ENCODE measurements around the gene KCNMB2.
"Not testable (repeated sequence)": the region's sequence is repeated elsewhere in the genome, so short reads cannot be mapped to it uniquely, and the experiment has no call there.

Gene KCNMB2

DNA sequence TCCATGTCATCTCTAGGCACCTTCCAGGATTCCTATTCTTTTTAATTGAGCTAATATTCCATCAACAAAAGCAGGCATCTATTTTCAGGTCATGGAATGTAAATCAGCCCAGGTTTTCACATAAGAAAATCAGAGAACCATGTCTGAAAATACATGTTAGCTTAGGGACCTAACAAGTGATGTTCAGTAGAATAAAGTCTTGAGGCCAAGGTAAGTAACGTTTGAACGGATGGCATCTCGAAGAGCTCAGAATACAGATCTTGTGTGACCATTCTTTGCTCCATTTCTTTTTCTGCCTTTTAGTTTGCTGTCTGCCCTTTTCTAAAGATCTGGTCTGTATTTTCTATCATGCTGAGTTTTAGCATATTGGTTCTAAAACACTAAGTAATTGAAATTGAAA is 16.5 kb upstream of the KCNMB2 start:
- DNase-seq (ENCODE audit: low read depth in 2 of 2): no peak

DNA sequence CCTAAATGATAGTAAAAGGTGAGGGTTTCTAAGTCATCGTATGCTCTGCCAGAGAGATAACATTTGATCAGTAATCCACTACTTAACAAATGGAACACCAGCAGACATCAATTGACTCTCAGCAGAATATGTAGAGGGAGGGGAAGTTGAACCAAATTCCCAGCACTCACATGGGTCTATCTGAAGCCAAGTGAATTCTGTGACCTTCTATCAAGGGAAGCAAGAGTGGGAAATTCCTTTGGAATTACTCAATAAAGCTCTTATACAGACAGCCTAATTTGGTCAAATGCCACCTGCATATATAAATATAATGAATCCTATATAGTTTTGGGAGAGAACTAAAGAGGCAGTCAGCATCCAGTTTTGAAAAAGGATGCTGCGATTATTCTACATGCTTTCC is 15.8 kb upstream of the KCNMB2 start:
- no peak for DNase-seq (ENCODE audit: low read depth in 2 of 2)

DNA sequence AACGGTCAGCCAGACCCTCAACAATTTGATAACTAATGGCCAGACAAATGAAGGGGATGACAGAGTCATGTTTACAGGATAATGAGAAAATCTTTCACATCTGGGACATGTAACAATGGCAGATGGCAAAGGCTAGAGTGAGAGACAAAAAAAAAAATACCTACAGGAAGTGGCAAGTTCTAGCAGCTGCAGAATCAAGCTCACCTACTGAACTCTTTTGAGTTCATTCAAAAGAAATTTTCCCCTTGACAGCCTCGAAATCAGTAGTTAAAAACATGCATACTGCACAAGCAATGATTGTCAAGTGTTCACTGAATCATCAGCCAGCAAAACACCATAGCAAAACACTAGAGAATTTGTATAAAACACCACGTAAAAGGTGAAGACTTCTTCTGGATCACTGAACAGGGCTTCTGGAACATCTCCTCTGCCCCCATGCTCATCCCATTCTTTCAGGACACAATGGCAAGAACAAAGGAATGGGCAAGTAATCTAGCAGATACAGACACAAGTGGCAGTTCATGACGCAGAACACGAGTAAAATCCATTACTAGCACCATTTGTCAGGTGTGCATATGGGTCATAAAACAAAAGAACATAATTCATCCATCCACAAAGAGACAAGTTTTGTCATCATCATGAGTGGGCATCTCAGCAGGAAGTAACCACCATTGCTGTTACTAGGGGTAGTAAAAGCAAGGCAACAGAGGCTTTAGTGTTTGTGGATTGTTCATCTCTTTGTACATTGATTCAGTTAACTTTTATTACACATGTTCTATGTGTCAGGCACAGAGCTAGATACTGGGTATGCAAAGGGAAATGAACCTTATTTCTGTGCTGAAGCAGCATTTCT is 13.8 kb upstream of the KCNMB2 start:
- no peak for DNase-seq (ENCODE audit: low read depth in 2 of 2)

DNA sequence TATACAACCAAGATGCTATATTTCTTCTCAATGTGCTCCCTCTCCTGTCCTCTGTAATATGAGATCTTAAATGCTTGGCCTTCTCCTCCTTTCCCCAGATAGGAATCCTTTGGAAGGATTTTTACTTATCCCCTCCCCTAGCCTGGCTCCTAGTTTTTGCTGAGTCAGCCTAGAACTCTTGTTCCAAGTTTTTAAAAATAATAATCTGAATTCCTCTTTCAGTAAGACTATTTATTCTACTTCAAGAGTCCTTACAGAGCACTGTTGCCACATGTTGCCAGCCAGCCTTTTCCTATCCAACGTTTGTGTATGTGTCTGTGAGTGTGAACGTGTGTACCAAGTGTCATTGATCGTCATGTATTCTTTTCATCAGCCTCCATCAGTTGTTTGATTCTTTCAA is 11.0 kb upstream of the KCNMB2 start:
- no peak for DNase-seq (ENCODE audit: low read depth in 2 of 2)

DNA sequence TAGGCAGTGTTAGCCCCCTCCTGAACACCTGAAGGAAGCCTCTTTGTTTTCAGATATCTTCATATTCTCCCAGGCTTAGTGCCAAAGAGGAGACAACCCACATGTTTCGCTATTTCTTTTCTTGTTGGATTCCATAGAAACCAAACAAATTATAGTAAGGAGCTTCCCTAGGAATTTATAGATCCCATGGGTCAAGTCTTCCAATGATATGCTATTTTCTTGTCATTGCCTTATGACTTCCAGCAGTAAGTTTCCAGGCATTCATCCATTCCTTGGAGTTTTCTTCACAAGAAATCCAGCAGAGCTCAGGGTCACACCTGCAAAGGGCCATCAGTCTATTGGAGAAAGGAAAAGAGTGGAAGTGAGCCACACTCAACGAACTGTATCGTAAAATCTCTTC is 9.9 kb upstream of the KCNMB2 start:
- DNase-seq (ENCODE audit: low read depth in 2 of 2): no peak

DNA sequence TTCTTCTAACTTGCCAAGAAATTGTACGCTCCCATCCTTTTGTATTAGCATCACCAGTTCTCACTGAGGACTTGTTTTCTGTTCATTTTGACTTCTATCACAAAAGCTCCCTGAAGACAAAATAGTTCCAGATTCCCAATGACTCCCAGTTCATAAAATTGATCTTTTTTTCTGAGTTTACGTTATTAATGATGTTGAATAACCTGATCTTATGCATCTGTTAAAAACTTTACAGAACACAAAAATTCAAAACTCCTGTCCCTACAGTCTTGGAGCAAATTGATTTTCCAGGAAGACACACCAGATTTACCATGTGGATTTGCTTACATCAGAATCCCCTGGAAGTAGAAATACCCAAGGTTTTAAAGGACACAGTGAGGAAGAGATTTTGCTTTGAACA is 8.3 kb upstream of the KCNMB2 start:
- no peak for DNase-seq (ENCODE audit: low read depth in 2 of 2)

DNA sequence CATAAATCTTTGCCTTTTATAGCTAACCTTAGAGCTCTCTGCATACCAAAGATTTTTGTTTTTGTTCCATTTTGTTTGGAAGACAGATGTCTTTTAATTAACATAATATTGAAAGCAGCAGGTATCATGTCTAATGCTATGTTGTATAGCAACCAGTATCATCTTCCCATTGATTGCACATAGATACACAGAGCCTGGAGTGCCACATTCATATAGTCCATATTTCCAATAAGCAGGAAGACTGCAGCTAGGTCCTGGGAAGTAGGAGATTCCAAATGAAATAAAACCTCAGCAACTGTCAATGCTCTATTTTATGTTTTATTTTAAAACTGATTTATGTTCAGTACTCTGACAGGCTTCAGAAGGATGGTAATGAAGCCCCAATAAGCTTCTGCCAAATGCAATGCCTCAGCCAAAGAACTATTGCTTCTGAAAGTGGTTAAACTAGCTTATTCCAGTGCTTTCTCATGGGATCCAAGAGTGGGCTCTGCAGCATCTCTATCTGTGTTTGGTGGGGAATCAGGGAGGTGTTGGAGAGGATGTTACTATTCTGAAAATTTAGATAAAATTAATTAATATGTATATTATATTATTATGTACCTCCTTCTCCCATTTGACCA is 6.5 kb upstream of the KCNMB2 start:
- DNase-seq (ENCODE audit: low read depth in 2 of 2): no peak

DNA sequence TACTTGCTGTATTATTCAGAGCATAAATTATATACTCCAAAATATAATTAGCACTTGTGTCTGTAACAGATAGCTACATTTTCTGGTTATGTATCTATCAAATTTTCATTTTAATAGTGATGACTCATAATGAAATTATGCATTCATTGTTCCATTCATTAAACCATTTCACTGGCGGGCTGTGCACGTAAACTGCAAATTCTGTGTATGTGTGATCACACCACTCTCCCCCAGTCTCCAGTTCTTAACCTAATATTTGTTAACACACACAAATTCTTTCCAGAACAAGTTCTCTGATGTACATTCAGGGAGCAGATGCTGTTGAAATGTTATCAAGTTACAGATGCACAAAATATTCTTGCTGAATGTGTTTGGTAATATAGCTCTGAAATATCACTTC is 3.8 kb upstream of the KCNMB2 start:
- DNase-seq (ENCODE audit: low read depth in 2 of 2): no peak

DNA sequence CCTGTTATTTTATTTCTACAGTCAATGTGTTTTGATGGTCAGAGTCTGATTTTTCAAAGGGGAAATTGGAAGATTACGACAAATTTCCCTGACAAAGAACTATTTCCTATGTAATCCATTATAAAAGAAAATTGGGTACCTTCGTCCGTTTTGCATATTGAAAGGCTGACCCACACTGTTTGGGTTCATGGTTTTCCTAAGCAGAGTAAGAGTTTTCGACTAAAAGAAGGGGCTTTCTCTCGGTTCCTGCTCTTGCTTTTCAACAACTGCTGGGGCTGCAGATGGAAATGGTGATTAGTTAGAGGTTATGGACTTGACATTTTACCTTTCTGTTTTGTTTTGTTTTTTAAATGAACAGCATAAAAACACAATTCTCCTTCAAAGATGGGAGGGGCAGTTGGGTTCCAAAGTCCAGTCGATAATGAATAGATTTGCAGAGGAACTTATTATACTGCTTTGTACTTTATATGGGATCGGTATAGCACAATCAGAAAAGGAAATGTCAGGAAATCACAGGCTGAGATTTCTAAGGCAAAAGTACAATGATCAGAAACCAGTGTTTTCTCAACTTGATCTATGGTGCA is 978 bp downstream of the KCNMB2 start:
- no peak for DNase-seq (ENCODE audit: low read depth in 2 of 2)

DNA sequence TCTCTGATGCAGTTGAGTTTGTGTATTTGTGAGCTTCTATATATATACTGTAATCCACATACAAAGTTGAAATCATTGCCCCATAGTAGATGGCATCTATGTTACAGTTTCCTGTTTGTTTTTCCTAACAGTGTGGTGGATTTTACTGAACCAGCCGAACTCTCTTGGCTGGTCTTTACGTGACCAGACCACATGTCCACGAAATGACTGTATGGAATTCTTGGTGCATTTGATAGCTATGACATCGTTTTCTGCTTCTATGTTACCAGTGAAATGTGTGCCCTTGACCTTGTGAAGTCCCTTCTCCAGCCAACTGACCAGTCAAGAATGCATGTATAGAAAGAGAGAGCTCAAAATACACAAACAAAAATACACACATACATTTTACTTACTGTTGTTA is 1.8 kb downstream of the KCNMB2 start:
- DNase-seq (ENCODE audit: low read depth in 2 of 2): no peak

DNA sequence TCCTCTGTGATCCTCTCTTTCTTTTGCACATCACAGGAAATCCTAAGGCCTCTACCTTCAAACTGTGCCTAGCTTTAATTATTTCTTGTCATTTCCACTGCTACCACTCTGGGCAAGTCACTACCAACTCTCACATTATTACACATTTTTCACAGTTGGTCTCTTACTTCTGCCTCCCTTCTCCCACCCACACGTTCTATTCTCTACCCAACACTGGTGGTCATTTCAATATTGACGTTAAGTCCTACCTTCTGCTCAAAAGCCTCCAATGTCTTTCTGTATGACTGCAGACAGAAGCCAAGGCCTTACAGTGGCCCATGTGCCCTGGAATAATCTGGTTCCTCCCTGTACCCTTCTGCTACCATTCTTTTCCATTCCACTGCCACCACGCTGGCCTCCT is 3.9 kb downstream of the KCNMB2 start:
- DNase-seq (ENCODE audit: low read depth in 2 of 2): no peak

DNA sequence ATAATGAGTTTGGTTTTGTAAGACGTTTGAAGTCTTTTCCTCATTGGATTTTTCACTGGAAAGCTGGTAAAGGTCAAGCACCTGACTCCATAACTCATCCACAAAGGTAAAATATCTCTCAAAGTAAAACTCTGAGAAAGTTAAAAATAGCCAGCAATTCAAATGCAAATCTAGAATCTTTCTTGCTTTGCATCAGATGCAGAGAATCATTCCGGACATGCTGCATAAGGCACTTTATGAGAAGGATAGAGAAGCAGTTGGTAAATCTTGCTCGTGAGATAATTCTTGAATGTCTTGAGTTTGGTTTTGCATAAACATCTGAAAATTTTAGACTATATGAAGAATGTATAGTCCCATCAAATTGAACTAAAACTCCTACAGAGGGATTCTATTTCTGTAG is 9.1 kb downstream of the KCNMB2 start:
- no peak for DNase-seq (ENCODE audit: low read depth in 2 of 2)

DNA sequence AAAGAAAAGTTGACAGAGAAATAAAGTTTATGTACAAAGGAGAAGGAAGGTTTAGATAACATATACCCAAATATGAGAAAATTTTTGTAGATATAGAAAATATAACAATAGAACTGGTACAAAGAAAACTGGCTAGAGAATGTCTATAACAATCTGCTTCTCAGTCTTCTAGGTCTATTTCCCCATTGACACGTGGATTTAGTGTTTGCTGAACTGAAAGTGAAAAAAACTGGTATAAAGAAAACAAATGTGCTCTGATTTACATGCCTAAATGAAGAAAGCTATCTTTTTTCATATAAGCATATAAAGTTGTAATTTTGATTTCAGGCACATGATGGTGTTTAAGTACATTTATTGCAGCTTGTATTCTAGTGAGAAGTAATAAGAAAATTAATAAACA is 9.8 kb downstream of the KCNMB2 start:
- no peak for DNase-seq (ENCODE audit: low read depth in 2 of 2)

DNA sequence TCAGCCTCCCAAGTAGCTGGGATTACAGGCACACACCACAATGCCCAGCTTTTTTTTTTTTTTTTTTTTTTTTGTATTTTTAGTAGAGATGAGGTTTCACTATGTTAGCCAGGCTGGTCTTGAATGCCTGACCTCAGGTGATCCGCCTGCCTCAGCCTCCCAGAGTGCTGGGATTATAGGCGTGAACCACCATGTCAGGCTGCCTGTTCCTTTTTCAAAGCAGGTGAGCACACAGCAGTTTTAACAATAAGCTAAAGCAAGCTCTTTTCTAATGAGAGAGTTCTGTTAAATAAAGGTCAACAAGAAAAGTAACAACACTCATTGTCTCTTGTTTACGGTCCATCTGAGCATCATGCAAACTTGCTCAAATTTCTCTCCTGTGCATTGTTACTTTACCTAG is 13.2 kb downstream of the KCNMB2 start:
- not testable (repeated sequence) for DNase-seq (ENCODE audit: low read depth in 2 of 2)

DNA sequence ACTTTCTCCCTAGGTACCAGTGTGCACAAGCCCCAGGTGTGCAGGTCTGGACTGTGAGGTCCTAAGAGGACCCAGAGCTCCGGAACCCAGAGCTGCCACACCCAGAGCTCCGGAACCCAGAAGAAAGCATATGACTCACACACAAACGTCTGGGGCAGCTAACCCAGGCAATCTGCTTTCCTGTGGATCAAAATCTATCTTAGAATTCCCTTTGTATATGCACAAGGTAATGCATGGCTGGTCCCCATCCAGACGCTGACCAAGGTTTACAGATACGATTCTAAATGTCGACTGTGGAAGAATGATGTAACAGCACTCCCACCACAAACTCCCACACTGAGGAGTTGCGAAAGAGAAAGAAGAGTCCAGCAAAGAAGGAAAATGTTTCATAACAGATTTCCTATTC is 15.7 kb downstream of the KCNMB2 start:
- no peak for DNase-seq (ENCODE audit: low read depth in 2 of 2)

DNA sequence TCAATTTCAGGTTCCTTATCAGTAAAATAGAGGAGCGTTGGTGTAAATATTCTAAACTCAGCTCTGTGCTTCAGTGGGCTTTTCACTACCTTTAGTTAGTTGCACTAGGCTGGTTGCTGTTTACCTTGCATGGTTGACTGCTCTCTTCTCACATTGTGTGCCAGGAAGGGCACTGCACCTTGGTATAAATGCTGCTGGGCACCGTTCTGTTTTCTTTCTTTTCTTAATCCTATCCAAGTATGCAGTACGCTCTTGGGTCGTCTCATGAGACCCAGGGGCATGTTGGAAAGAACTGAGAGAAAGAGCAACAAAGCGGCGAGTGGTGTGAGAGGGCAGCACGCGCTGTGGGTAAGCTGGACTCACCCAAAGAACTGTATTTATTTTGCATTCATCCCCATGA is 22.4 kb downstream of the KCNMB2 start:
- DNase-seq (ENCODE audit: low read depth in 2 of 2): no peak

DNA sequence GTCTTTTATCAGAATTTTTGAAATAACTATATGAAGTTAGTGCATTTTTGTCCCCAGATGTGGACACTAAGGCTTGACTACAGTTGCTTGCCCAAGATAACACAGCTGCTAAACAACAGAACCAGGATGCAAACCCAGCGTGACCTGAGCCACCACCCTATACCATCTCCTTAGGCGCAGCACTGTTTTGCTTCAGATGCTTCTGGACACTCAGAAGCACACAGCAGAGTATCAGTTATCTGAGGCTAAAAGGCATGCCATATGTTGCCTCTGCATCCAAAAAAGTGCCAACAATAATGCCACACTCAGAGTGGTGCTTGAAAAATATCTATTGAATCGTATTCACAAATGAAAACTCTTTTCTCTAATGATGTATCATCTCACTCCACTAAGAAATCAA is 24.5 kb downstream of the KCNMB2 start:
- no peak for DNase-seq (ENCODE audit: low read depth in 2 of 2)

DNA sequence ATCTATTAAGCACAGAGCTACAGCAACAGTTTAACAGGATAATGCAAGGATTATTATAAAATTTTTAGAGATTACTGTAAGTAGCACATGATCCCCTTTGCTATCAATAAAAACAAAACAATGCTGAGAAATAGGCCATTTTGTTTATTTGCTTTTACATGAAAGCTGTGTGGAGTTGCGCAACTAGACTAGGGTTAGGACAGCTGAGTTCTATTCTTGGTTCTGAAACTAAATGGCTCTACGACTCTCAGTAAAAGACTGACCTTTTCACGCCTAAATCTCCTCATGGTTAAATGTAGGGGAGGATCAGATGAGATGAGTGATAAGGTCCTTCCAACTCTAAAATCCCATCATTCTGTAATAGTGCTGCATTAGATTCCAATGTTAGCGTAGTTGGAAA is 25.0 kb downstream of the KCNMB2 start:
- no peak for DNase-seq (ENCODE audit: low read depth in 2 of 2)

DNA sequence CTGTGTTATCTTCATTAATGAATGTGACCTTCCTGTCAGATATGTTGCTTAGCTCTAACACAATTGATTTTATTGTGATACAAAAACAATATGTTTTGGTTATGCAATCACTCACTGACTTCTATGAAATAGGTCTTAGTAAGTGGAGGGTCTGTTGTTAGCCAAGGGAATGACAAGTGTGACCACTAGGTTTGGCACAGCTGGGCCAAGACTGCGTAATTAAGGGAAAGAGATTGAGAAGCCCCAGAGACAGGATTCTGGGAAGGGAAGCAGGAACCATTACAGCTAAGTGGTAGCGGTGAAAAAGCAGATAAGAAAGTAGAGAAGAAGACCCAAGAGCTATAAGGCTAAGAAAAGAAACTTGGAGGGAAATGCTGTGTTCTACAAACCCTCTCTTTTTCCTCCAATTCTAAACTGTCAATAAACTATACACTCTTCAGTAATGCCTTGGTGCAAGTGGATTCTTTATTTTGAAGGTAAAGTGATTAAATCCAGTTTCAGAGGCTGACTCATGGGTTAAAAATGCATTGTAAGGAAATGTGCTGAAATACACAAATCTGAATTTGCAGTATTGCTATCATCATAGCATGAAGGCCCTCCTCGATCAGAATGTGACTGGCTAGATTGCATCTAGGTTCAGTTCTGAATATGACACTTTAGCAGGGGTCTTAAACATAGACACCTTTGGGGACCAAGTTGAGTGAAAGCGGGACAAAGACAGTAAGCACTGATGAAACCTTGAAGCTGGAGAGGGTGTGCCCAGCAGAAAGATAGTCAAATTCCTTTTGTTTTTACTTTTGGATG is 26.1 kb downstream of the KCNMB2 start:
- DNase-seq (ENCODE audit: low read depth in 2 of 2): no peak

DNA sequence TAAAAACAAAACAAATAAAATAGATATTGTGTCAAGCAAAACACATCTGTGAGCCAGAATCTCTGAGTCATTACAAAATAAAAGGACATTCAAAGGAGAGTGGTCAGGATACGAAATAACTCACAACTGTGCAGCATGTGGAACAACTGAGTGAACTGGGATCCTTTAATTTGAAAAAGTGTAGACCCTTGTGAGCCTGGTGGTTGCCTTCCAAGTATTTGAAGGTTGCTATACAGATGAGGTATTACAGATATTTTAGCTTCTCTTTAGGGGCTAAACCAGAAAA is 26.7 kb downstream of the KCNMB2 start:
- no peak for DNase-seq (ENCODE audit: low read depth in 2 of 2)

DNA sequence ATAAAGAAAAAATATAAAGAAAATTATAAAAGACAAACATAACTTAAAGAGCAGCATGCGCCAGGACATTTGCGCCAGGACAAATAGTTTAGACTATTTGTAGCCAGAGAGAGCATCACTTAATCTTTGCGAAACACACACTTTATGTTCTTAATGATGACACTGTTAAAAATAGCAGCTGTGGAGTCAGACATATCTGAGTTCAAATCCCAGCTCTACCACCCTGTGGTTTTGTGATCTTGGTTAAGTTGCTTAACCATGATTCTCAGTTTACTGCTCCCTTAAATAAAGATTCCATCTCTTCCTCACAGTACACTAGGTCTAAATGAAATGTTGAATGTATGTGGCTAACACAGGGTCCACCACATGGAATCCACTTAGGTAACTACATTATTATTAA is 31.4 kb downstream of the KCNMB2 start:
- no peak for DNase-seq (ENCODE audit: low read depth in 2 of 2)

DNA sequence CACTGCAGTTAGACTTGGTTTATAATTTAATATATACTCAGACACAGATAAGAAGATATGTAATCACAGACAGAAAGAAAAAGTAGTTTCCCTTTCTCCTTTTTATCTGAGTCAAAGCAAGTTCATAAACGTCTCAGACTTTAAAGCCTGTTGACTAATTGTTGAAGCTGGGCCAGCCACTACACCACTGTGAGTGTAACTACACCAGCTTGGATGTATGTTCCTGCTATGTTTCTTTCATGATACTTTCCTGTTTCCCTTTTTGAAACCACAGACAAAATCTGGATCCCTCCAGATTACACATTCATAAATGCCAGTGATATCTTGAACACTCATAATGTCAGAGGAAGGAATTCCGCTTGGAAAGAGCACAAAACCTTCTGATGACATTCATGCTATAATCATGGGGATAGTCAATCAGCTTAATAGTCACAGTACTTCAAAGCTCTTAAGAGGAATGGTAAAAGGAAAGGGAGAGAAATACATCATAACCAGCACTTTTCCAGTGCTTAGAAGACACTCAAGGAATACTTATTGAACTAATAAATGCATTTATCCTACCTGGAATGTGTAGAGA is 32.0 kb downstream of the KCNMB2 start:
- DNase-seq (ENCODE audit: low read depth in 2 of 2): no peak

Measured in stimulated activated CD4-positive, alpha-beta T cell treated with anti-CD3 and anti-CD28 coated beads, Interleukin-12 subunit alpha, Interleukin-12 subunit beta, amount 100 ng/mL, for 24 hours (primary cell).